HepG2 (cell line): Measurements from ENCODE around the gene CNTD1. TPM values are rescaled to one million over a fixed set of nuclear protein-coding genes. Genes with fewer than 3 reads are reported as not detected.

ENCODE experiments used
- ATAC-seq: fragments of 200-7000 bp; cut with Tn5 transposase; 3 replicates; pipeline ENCODE4 v1.9.1; 2020; ENCODE audit warnings: mild to moderate bottlenecking, moderate library complexity
- BruUV-seq: library from RNA; stranded (reverse); fragments of 400-500 nt; replicated peaks from 2 replicates; lab custom pipeline; 2021; lab: Mats Ljungman, UMichigan
- CTCF ChIA-PET: fragments of 300-600 bp; formaldehyde crosslinking; extraction: SDS; loops from one replicate; lab custom pipeline; 2021; ENCODE audit warnings: low total read pairs, inconsistent platforms, low intra/inter-chr PET ratio; lab: Yijun Ruan, JAX
- POLR2A ChIA-PET: fragments of 350-600 bp; sonication (Branson Sonifier 250); formaldehyde crosslinking; loops from one replicate; lab custom pipeline; 2020; ENCODE audit warnings: antibody characterized with exemption, inconsistent platforms; lab: Yijun Ruan, JAX
- DNase-seq: peaks from one replicate; pipeline ENCODE4 v3.0.0-alpha.2; 2015; ENCODE audit warnings: low spot score
- FAIRE-seq: peaks from 3 replicates; lab custom pipeline; 2011; peaks lifted over from hg19 to GRCh38; lab: Jason Lieb, UNC
- H2AFZ ChIP-seq: one replicate; pipeline ENCODE4 v1.6.1; 2011; ENCODE audit warnings: low read length, inconsistent platforms
- H3K27ac ChIP-seq: fragments of 300-600 bp; 3 replicates; pipeline ENCODE4 v1.8.0; 2011; ENCODE audit warnings: mixed run types, mild to moderate bottlenecking, mixed read lengths, low read length, inconsistent platforms; ENCODE audit not compliant: insufficient read depth; ENCODE audit errors: extremely low read length
- H3K27me3 ChIP-seq, 2 experiments: fragments of 200-600 bp in 1 of 2; 2 replicates in 1 of 2; 3 replicates in 1 of 2; pipeline versions ENCODE4 v1.6.0 to v1.8.0; 2011; ENCODE audit warnings: low read length in 2 of 2, mild to moderate bottlenecking in 2 of 2, moderate library complexity in 2 of 2, inconsistent platforms in 1 of 2; ENCODE audit not compliant: insufficient read depth in 2 of 2, control insufficient read depth in 1 of 2
- H3K36me3 ChIP-seq, 2 experiments: fragments of 200-600 bp in 1 of 2; replicated peaks in 1 of 2; 2 replicates in 1 of 2; 3 replicates in 1 of 2; pipeline versions ENCODE4 v1.5.1 to v1.8.0; 2011; ENCODE audit warnings: low read length in 2 of 2, inconsistent platforms in 1 of 2; ENCODE audit not compliant: insufficient read depth in 2 of 2, control insufficient read depth in 1 of 2
- H3K4me1 ChIP-seq: 2 replicates; pipeline ENCODE4 v1.5.1; 2012; ENCODE audit warnings: low read length, inconsistent platforms; ENCODE audit not compliant: insufficient read depth
- H3K4me2 ChIP-seq: 2 replicates; pipeline ENCODE4 v1.6.0; 2011; ENCODE audit warnings: low read depth, low read length, inconsistent platforms
- H3K4me3 ChIP-seq, 3 experiments: fragments of 200-600 bp in 1 of 3; sonication (generic), shearing (Covaris generic) in 1 of 3; replicated peaks in 1 of 3; 2 replicates each; pipeline ENCODE4 v1.5.1; 2011 to 2016; ENCODE audit warnings: low read length in 3 of 3, inconsistent platforms in 2 of 3, low read depth in 2 of 3, mild to moderate bottlenecking in 2 of 3, control low read depth in 1 of 3, mixed read lengths in 1 of 3; ENCODE audit not compliant: insufficient read depth in 1 of 3
- H3K79me2 ChIP-seq: one replicate; pipeline ENCODE4 v1.6.1; 2011; ENCODE audit warnings: low read length, inconsistent platforms; ENCODE audit not compliant: insufficient read depth
- H3K9ac ChIP-seq: 2 replicates; pipeline ENCODE4 v1.6.0; 2011; ENCODE audit warnings: mild to moderate bottlenecking, low read depth, low read length, inconsistent platforms; ENCODE audit not compliant: insufficient read depth
- H3K9me3 ChIP-seq: 2 replicates; pipeline ENCODE4 v1.5.1; 2012; ENCODE audit warnings: mild to moderate bottlenecking, low read length
- H4K20me1 ChIP-seq: 2 replicates; pipeline ENCODE4 v1.6.0; 2011; ENCODE audit warnings: inconsistent platforms, mild to moderate bottlenecking, low read length, moderate library complexity; ENCODE audit not compliant: insufficient read depth
- BORCS8-MEF2B ChIP-seq: sonication (generic); formaldehyde crosslinking; IDR thresholded peaks from 2 replicates; pipeline ENCODE4 v1.8.0; 2022; ENCODE audit warnings: mild to moderate bottlenecking, missing genetic modification reagents
- PHF21A ChIP-seq: sonication (generic); formaldehyde crosslinking; IDR thresholded peaks from 2 replicates; pipeline ENCODE4 v1.5.0; 2020; ENCODE audit warnings: mild to moderate bottlenecking, missing genetic modification reagents
- WGBS: methylation state at CpG from one replicate; pipeline ENCODE4 v1.1.6; 2017; ENCODE audit warnings: low lambda C conversion rate; 5-methylcytosine and 5-hydroxymethylcytosine counted together
- in situ Hi-C: cut with HindIII; loops from 2 replicates; pipeline ENCODE4 v1.10.0; 2017; ENCODE audit warnings: low pct_unique_long_range_greater_than_20kb; ENCODE audit not compliant: extremely low pct_ligation_motif_present
- intact Hi-C: fragments of 100-400 bp; cut with micrococcal nuclease; formaldehyde crosslinking; loops from one replicate; pipeline ENCODE4 v1.10.0; 2022; ENCODE audit not compliant: unreplicated experiment
- polyA plus RNA-seq, 8 experiments: library from polyadenylated mRNA; depleted of rRNA in 3 of 8; stranded (reverse) in 7 of 8; unstranded in 1 of 8; fragments of >200 nt; fragmentation: Illumina TruSeq in 4 of 8; extraction: Trizol in 4 of 8; gene quantifications; 2 replicates each; pipeline versions ENCODE4 v1.2.1 to v1.2.3, GENCODE V29; 2011 to 2016; ENCODE audit warnings: low read depth in 4 of 8, missing spikeins in 1 of 8, mixed read lengths in 1 of 8; ENCODE audit not compliant: insufficient read depth in 1 of 8
- total RNA-seq, 5 experiments: library from RNA; depleted of rRNA; stranded (reverse); fragments of >200 nt; fragmentation: Illumina TruSeq; extraction: Trizol; gene quantifications; 2 replicates each; pipeline ENCODE4 v1.2.3, GENCODE V29; 2016; ENCODE audit warnings: low read depth in 1 of 5
- TF ChIP-seq, protein P1 (sequence below): sonication (generic); formaldehyde crosslinking; IDR thresholded peaks from 2 replicates; pipeline ENCODE4 v1.4.0; 2020; ENCODE audit warnings: missing genetic modification reagents

The CNTD1 gene
- total and polyA plus RNA-seq, 2 of the 13 experiments (the other 11 are each of a cell fraction or from before 2014, with no cell fraction given) = 0.11 to 0.15 TPM

- in situ Hi-C loops = no loop called here
- no peak for TF ChIP-seq PHF21A (CRISPR knock-in tag)
- 0 out of 2 replicates have a peak, but pooled peaks have one; percentile 15 for TF ChIP-seq BORCS8-MEF2B (CRISPR knock-in tag)
- TF ChIP-seq, protein P1, sequence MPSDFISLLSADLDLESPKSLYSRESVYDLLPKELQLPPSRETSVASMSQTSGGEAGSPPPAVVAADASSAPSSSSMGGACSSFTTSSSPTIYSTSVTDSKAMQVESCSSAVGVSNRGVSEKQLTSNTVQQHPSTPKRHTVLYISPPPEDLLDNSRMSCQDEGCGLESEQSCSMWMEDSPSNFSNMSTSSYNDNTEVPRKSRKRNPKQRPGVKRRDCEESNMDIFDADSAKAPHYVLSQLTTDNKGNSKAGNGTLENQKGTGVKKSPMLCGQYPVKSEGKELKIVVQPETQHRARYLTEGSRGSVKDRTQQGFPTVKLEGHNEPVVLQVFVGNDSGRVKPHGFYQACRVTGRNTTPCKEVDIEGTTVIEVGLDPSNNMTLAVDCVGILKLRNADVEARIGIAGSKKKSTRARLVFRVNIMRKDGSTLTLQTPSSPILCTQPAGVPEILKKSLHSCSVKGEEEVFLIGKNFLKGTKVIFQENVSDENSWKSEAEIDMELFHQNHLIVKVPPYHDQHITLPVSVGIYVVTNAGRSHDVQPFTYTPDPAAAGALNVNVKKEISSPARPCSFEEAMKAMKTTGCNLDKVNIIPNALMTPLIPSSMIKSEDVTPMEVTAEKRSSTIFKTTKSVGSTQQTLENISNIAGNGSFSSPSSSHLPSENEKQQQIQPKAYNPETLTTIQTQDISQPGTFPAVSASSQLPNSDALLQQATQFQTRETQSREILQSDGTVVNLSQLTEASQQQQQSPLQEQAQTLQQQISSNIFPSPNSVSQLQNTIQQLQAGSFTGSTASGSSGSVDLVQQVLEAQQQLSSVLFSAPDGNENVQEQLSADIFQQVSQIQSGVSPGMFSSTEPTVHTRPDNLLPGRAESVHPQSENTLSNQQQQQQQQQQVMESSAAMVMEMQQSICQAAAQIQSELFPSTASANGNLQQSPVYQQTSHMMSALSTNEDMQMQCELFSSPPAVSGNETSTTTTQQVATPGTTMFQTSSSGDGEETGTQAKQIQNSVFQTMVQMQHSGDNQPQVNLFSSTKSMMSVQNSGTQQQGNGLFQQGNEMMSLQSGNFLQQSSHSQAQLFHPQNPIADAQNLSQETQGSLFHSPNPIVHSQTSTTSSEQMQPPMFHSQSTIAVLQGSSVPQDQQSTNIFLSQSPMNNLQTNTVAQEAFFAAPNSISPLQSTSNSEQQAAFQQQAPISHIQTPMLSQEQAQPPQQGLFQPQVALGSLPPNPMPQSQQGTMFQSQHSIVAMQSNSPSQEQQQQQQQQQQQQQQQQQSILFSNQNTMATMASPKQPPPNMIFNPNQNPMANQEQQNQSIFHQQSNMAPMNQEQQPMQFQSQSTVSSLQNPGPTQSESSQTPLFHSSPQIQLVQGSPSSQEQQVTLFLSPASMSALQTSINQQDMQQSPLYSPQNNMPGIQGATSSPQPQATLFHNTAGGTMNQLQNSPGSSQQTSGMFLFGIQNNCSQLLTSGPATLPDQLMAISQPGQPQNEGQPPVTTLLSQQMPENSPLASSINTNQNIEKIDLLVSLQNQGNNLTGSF = 0 out of 2 replicates have a peak, but pooled peaks have one; percentile 7
- peak overlapping the region in 2 of 3 experiments; percentile 52 to 71; a peak in 2 of 6 replicates for H3K4me3 ChIP-seq
- no peak for DNase-seq
- H3K9me3 ChIP-seq = no peaks in the 10 kb centered on the region
- no peak for FAIRE-seq
- peak overlapping the region; percentile 80 for H3K4me2 ChIP-seq
- BruUV-seq = no TSS peak
- POLR2A ChIA-PET = interaction anchor here (0.9 to 4.1 kb wide), 7 partner anchors 11 to 79 kb away, joined by 3 to 36 read pairs (median 5); partner anchors contain the start of gene VPS25
- no peaks in the 10 kb centered on the region for H4K20me1 ChIP-seq
- no peaks in the 10 kb centered on the region; a peak in 1 of 5 replicates for H3K36me3 ChIP-seq
- peak; percentile 16 for ATAC-seq
- intact Hi-C loops = loop anchor here (2.0 kb wide), 1 partner anchor 14 kb away; no protein-coding TSS in a partner anchor
- peaks cover 10% of the 10 kb centered on the region for H3K79me2 ChIP-seq
- peak overlapping the region; percentile 32; the same call in 1 of the 2 replicates for H3K9ac ChIP-seq
- WGBS = 82% methylated on average over 4 of the region's 4 CpGs
- peak overlapping the region; percentile 77 for H3K27ac ChIP-seq
- H3K27me3 ChIP-seq = no peaks in the 10 kb centered on the region
- CTCF ChIA-PET = no interaction called here
- peaks cover 76% of the 10 kb centered on the region for H3K4me1 ChIP-seq
- no peak overlapping the region for H2AFZ ChIP-seq
Observed at GRCh38 chr17:42853004-42853403, 54.3 kb downstream of the CNTD1 start.
